K562 (cell line): ENCODE results near the gene ARHGEF1. TPM values are rescaled to one million over a fixed set of nuclear protein-coding genes. Genes with fewer than 3 reads are reported as not detected.

ENCODE experiments used
- ATAC-seq: fragments of 200-7000 bp; cut with Tn5 transposase; 3 replicates; pipeline ENCODE4 v1.9.1; 2020; ENCODE audit warnings: moderate library complexity
- BruUV-seq: library from RNA; stranded (reverse); fragments of 400-500 nt; replicated peaks from 2 replicates; lab custom pipeline; 2021; lab: Mats Ljungman, UMichigan
- CTCF ChIA-PET: fragments of 300-600 bp; formaldehyde crosslinking; extraction: SDS; loops from one replicate; lab custom pipeline; 2021; ENCODE audit warnings: low intra/inter-chr PET ratio; lab: Yijun Ruan, JAX
- POLR2A ChIA-PET: fragments of 300-600, 350-650 bp; sonication (Branson Sonifier 250); formaldehyde crosslinking; extraction: SDS; loops from one replicate; lab custom pipeline; 2021; ENCODE audit warnings: antibody characterized with exemption, inconsistent platforms; lab: Yijun Ruan, JAX
- DNase-seq, 4 experiments: peaks; one replicate each; pipeline versions ENCODE4 v3.0.0 to v3.0.0-alpha.2; 2011 to 2018; ENCODE audit warnings: low spot score in 3 of 4, mixed read lengths in 3 of 4; ENCODE audit errors: extremely low read depth in 1 of 4
- FAIRE-seq: peaks from 2 replicates; lab custom pipeline; 2011; peaks lifted over from hg19 to GRCh38; lab: Jason Lieb, UNC
- H2AFZ ChIP-seq: 2 replicates; pipeline ENCODE4 v1.6.0; 2011; ENCODE audit warnings: low read depth, low read length, control low read depth, inconsistent platforms
- H3K27ac ChIP-seq: fragments of 200-600 bp; 3 replicates; pipeline ENCODE4 v1.8.0; 2011; ENCODE audit warnings: low read depth, mild to moderate bottlenecking, control low read depth, inconsistent platforms, low read length, moderate library complexity, mixed read lengths; ENCODE audit errors: extremely low read depth
- H3K27me3 ChIP-seq, 2 experiments: fragments of 300-600 bp in 1 of 2; 2 replicates in 1 of 2; 3 replicates in 1 of 2; pipeline versions ENCODE4 v1.6.0 to v1.8.0; 2011; ENCODE audit warnings: inconsistent platforms in 2 of 2, low read length in 2 of 2, mild to moderate bottlenecking in 1 of 2, mixed read lengths in 1 of 2, moderate library complexity in 1 of 2; ENCODE audit not compliant: control insufficient read depth in 2 of 2, insufficient read depth in 2 of 2
- H3K36me3 ChIP-seq: fragments of 300-600 bp; 3 replicates; pipeline ENCODE4 v1.8.0; 2011; ENCODE audit warnings: mild to moderate bottlenecking, low read length, inconsistent platforms; ENCODE audit not compliant: control insufficient read depth, insufficient read depth
- H3K4me1 ChIP-seq, 2 experiments: fragments of 200-600 bp in 1 of 2; replicated peaks in 1 of 2; 2 replicates in 1 of 2; 3 replicates in 1 of 2; pipeline versions ENCODE4 v1.5.1 to v1.8.0; 2011; ENCODE audit warnings: inconsistent platforms in 2 of 2, low read length in 2 of 2, mild to moderate bottlenecking in 1 of 2, mixed read lengths in 1 of 2, moderate library complexity in 1 of 2; ENCODE audit not compliant: control insufficient read depth in 2 of 2, insufficient read depth in 2 of 2
- H3K4me2 ChIP-seq: 2 replicates; pipeline ENCODE4 v1.6.1; 2011; ENCODE audit warnings: low read length, control low read depth, inconsistent platforms, mixed read lengths; ENCODE audit not compliant: insufficient read depth
- H3K4me3 ChIP-seq: fragments of 200-600 bp; sonication (generic), shearing (Covaris generic); 2 replicates; pipeline ENCODE4 v1.5.1; 2016; ENCODE audit warnings: control low read depth, inconsistent platforms
- H3K79me2 ChIP-seq: fragments of 200-600 bp; 3 replicates; pipeline ENCODE4 v1.8.0; 2011; ENCODE audit warnings: low read length, inconsistent platforms; ENCODE audit not compliant: control insufficient read depth, insufficient read depth
- H3K9ac ChIP-seq, 2 experiments: 2 replicates each; pipeline versions ENCODE4 v1.6.0 to v1.6.1; 2011; ENCODE audit warnings: low read depth in 2 of 2, low read length in 2 of 2, control low read depth in 1 of 2, inconsistent platforms in 1 of 2, mild to moderate bottlenecking in 1 of 2, mixed read lengths in 1 of 2; ENCODE audit not compliant: insufficient read depth in 1 of 2
- H3K9me1 ChIP-seq: one replicate; pipeline ENCODE4 v1.6.0; 2011; ENCODE audit warnings: inconsistent platforms, mild to moderate bottlenecking, low read length, moderate library complexity; ENCODE audit not compliant: control insufficient read depth, insufficient read depth
- H3K9me3 ChIP-seq: replicated peaks from 2 replicates; pipeline ENCODE4 v1.5.1; 2011; ENCODE audit warnings: low read depth, low read length, inconsistent platforms; ENCODE audit not compliant: control insufficient read depth, insufficient read depth
- H4K20me1 ChIP-seq: replicated peaks from 2 replicates; pipeline ENCODE4 v1.6.1; 2011; ENCODE audit warnings: low read length, inconsistent platforms, mixed read lengths; ENCODE audit not compliant: control insufficient read depth, insufficient read depth
- DACH1 ChIP-seq: fragments of 450-650 bp; IDR thresholded peaks from 2 replicates; pipeline ENCODE4 v1.6.1; 2018; ENCODE audit not compliant: partially characterized antibody
- DNMT1 ChIP-seq: fragments of 450-650 bp; IDR thresholded peaks from 2 replicates; pipeline ENCODE4 v1.6.1; 2016; ENCODE audit warnings: antibody characterized with exemption, mild to moderate bottlenecking
- FOSL1 ChIP-seq: fragments of 200-800 bp; sonication (Bioruptor generic); conservative IDR thresholded peaks from 2 replicates; pipeline ENCODE4 v1.6.1; 2016; ENCODE audit warnings: missing genetic modification characterization, missing compliant biosample characterization
- GABPA ChIP-seq: fragments of 200-800 bp; sonication (Bioruptor generic); conservative IDR thresholded peaks from 2 replicates; pipeline ENCODE4 v1.6.1; 2016; ENCODE audit warnings: low read depth, missing genetic modification characterization, missing compliant biosample characterization
- HBP1 ChIP-seq: fragments of 450-650 bp; formaldehyde crosslinking; IDR thresholded peaks from 2 replicates; pipeline ENCODE4 v1.4.0; 2022; ENCODE audit warnings: missing genetic modification characterization
- LEF1 ChIP-seq: fragments of 450-650 bp; IDR thresholded peaks from 2 replicates; pipeline ENCODE4 v1.6.1; 2016; ENCODE audit warnings: mild to moderate bottlenecking
- MAFF ChIP-seq: IDR thresholded peaks from 2 replicates; pipeline ENCODE4 v1.6.1; 2012; ENCODE audit warnings: low read length, improper control_type of control experiment
- NFIC ChIP-seq: fragments of 450-650 bp; IDR thresholded peaks from 2 replicates; pipeline ENCODE4 v1.6.1; 2017; ENCODE audit warnings: mild to moderate bottlenecking, inconsistent platforms
- PPARD ChIP-seq: fragments of 250-450 bp; sonication (Bioruptor Pico); IDR thresholded peaks from 2 replicates; pipeline ENCODE4 v1.8.0; 2022; ENCODE audit warnings: inconsistent platforms, mild to moderate bottlenecking, moderate library complexity
- RBFOX2 ChIP-seq: fragments of 200-400 bp; formaldehyde crosslinking; IDR thresholded peaks from 2 replicates; pipeline ENCODE4 v1.6.1; 2017; ENCODE audit warnings: low read depth, mild to moderate bottlenecking, low read length, moderate library complexity
- SETDB1 ChIP-seq: IDR thresholded peaks from one replicate; pipeline ENCODE4 v1.6.1; 2012; ENCODE audit warnings: low read length, control low read depth, inconsistent platforms
- SLC30A9 ChIP-seq: fragments of 250-450 bp; sonication (Bioruptor Pico); IDR thresholded peaks from 2 replicates; pipeline ENCODE4 v1.8.0; 2022; ENCODE audit warnings: mild to moderate bottlenecking, moderate library complexity
- SREBF2 ChIP-seq: sonication (generic); formaldehyde crosslinking; IDR thresholded peaks from 2 replicates; pipeline ENCODE4 v1.4.0; 2020; ENCODE audit warnings: mild to moderate bottlenecking, missing genetic modification reagents
- STAT5A ChIP-seq: IDR thresholded peaks from 2 replicates; pipeline ENCODE4 v1.6.1; 2012; ENCODE audit warnings: low read length, inconsistent platforms, borderline replicate concordance
- STAT5B ChIP-seq: fragments of 250-450 bp; sonication (Bioruptor Pico); IDR thresholded peaks from 2 replicates; pipeline ENCODE4 v1.8.0; 2021; ENCODE audit warnings: mild to moderate bottlenecking, inconsistent platforms
- TOE1 ChIP-seq, 2 experiments: fragments of 450-650 bp in 1 of 2; sonication (generic) in 1 of 2; formaldehyde crosslinking in 1 of 2; IDR thresholded peaks; 2 replicates each; pipeline versions ENCODE4 v1.7.1 to v1.8.0; 2016 to 2022; ENCODE audit warnings: borderline replicate concordance in 2 of 2, mild to moderate bottlenecking in 2 of 2, antibody characterized with exemption in 1 of 2, inconsistent platforms in 1 of 2, low read depth in 1 of 2, missing genetic modification reagents in 1 of 2, moderate library complexity in 1 of 2
- WGBS: fragments of 100-300 bp; shearing (Covaris generic); methylation state at CpG from one replicate; pipeline ENCODE4 v1.1.6; 2016; ENCODE audit warnings: low coverage, mixed read lengths; ENCODE audit not compliant: insufficient coverage; ENCODE audit errors: missing lambda C conversion rate; 5-methylcytosine and 5-hydroxymethylcytosine counted together
- in situ Hi-C: fragments of 300-500 bp; cut with MboI; formaldehyde crosslinking; loops from 4 replicates; pipeline ENCODE4 v1.15.0; 2018; ENCODE audit warnings: inconsistent platforms, mixed read lengths
- intact Hi-C: fragments of 100-400 bp; cut with micrococcal nuclease; formaldehyde crosslinking; loops from 2 replicates; pipeline ENCODE4 v1.14.2; 2022
- polyA plus RNA-seq, 8 experiments: library from polyadenylated mRNA; depleted of rRNA in 4 of 8; stranded (reverse) in 5 of 8; unstranded in 3 of 8; fragments of >200 nt; fragmentation: Nextera tagmentation in 2 of 8; fragmentation: Illumina TruSeq in 1 of 8; extraction: Ambion mirVana in 2 of 8; extraction: Trizol in 1 of 8; gene quantifications; 2 replicates each; pipeline versions ENCODE4 v1.2.1 to v1.2.3, GENCODE V29; 2011 to 2014; ENCODE audit warnings: inconsistent platforms in 1 of 8, missing spikeins in 1 of 8
- total RNA-seq, 7 experiments: library from RNA; depleted of rRNA in 6 of 7; stranded (reverse); fragments of >200 nt in 6 of 7; fragmentation: Illumina TruSeq in 2 of 7; extraction: Trizol in 2 of 7; gene quantifications; 2 replicates each; pipeline versions ENCODE4 v1.2.1 to v1.2.3, GENCODE V29; 2011 to 2021; ENCODE audit warnings: low replicate concordance in 1 of 7

ARHGEF1 gene
- total and polyA plus RNA-seq, 9 of the 15 experiments (the other 6 are each of a cell fraction or from before 2014, with no cell fraction given): 1.9 to 149 (median 29.8) TPM

- H3K27me3 ChIP-seq: no peaks in the 10 kb centered on the region
- no peak overlapping the region for H2AFZ ChIP-seq
- peak; percentile 50 for TF ChIP-seq NFIC
- TF ChIP-seq PPARD: no peak
- WGBS: 34% methylated on average over 4 of the region's 11 CpGs
- H3K4me3 ChIP-seq: no peak overlapping the region
- H3K79me2 ChIP-seq: peaks cover 8% of the 10 kb centered on the region; the same call in 2 of the 3 replicates
- no peaks in the 10 kb centered on the region for H3K9me3 ChIP-seq
- H4K20me1 ChIP-seq: 0 out of 2 replicates have a peak, but pooled peaks cover 3% of the 10 kb centered on the region
- no peaks in the 10 kb centered on the region for H3K36me3 ChIP-seq
- peaks cover 41 to 79% of the 10 kb centered on the region in 2 experiments for H3K4me1 ChIP-seq
- H3K9ac ChIP-seq: no peak overlapping the region
- no peaks in the 10 kb centered on the region for H3K9me1 ChIP-seq
- no TSS peak for BruUV-seq
- CTCF ChIA-PET: no interaction called here
- in situ Hi-C loops (no loop called here), intact Hi-C loops (no loop called here)
- H3K27ac ChIP-seq: no peak overlapping the region
- ATAC-seq (no peak), DNase-seq (no peak), FAIRE-seq (no peak)
- POLR2A ChIA-PET: interaction anchor here (0.5 kb wide), 1 partner anchor 64 kb away, joined by 3 read pairs; no protein-coding TSS in a partner anchor
- H3K4me2 ChIP-seq: no peak overlapping the region
Measured at GRCh38 chr19:41932259-41932719, 49.3 kb downstream of the ARHGEF1 start.

GRCh38 chr19:41932720-41933332 lies 49.8 kb downstream of the ARHGEF1 start:
- no peaks in the 10 kb centered on the region for H3K36me3 ChIP-seq
- ChIA-PET CTCF (no interaction called here), POLR2A (no interaction called here)
- WGBS: 45% methylated on average over 23 of the region's 29 CpGs
- peaks cover 8% of the 10 kb centered on the region; the same call in 2 of the 3 replicates for H3K79me2 ChIP-seq
- H3K9me3 ChIP-seq: no peaks in the 10 kb centered on the region
- no peak overlapping the region for H2AFZ ChIP-seq
- DNase-seq (no peak), ATAC-seq (no peak), FAIRE-seq (no peak)
- H3K4me3 ChIP-seq: no peak overlapping the region
- in situ Hi-C loops (no loop called here), intact Hi-C loops (no loop called here)
- H3K4me2 ChIP-seq: no peak overlapping the region
- no peak overlapping the region for H3K27ac ChIP-seq
- H3K27me3 ChIP-seq: no peaks in the 10 kb centered on the region
- peaks cover 37 to 78% of the 10 kb centered on the region in 2 experiments for H3K4me1 ChIP-seq
- no TSS peak for BruUV-seq
- no peaks in the 10 kb centered on the region for H3K9me1 ChIP-seq
- no peak overlapping the region for H3K9ac ChIP-seq
- 0 out of 2 replicates have a peak, but pooled peaks cover 3% of the 10 kb centered on the region for H4K20me1 ChIP-seq
- no peak for TF ChIP-seq DACH1
- no peak for TF ChIP-seq SREBF2 (CRISPR knock-in tag)
- no peak for TF ChIP-seq STAT5B (CRISPR knock-in tag)
- no peak for TF ChIP-seq FOSL1 (tag)
- no peak for TF ChIP-seq GABPA
- no peak for TF ChIP-seq MAFF
- no peak for TF ChIP-seq LEF1
- TF ChIP-seq RBFOX2: no peak
- TF ChIP-seq SETDB1: no peak
- TF ChIP-seq SLC30A9: no peak
- TF ChIP-seq TOE1 (IDR thresholded peaks at IDR 0.05; ENCODE audit: borderline replicate concordance): no peak
- TF ChIP-seq TOE1 (CRISPR knock-in tag; IDR thresholded peaks at IDR 0.05; ENCODE audit: borderline replicate concordance, low read depth): no peak
- TF ChIP-seq STAT5A: no peak
- no peak for TF ChIP-seq DNMT1
- TF ChIP-seq HBP1: no peak
